Effector memory CD8-positive, alpha-beta T cell (primary cell): ENCODE data around the gene PLEKHA7.

ENCODE experiments used
- ATAC-seq: fragments of 150-1000 bp; cut with Tn5 transposase; replicated peaks from 2 replicates; pipeline ENCODE4 v1.10.0; 2021; ENCODE audit warnings: mild to moderate bottlenecking, moderate library complexity
- DNase-seq, 3 experiments: peaks; one replicate each; pipeline ENCODE4 v3.0.0; 2021
- H3K27ac Mint-ChIP-seq, 2 donors: one replicate each; pipeline ENCODE4 v1.8.0; 2022; ENCODE audit warnings: mild to moderate bottlenecking in 2 of 2, mixed read lengths in 2 of 2, moderate library complexity in 2 of 2
- H3K27me3 Mint-ChIP-seq, 2 donors: one replicate each; pipeline ENCODE4 v1.8.0; 2022; ENCODE audit warnings: mixed read lengths in 2 of 2
- H3K36me3 Mint-ChIP-seq: one replicate; pipeline ENCODE4 v1.8.0; 2022; ENCODE audit warnings: mild to moderate bottlenecking, moderate library complexity, mixed read lengths; ENCODE audit not compliant: insufficient read depth
- H3K4me1 Mint-ChIP-seq, 2 donors: one replicate each; pipeline ENCODE4 v1.8.0; 2022; ENCODE audit warnings: low read depth in 2 of 2, mixed read lengths in 2 of 2
- H3K4me3 Mint-ChIP-seq, 2 donors: one replicate each; pipeline ENCODE4 v1.8.0; 2022; ENCODE audit warnings: mild to moderate bottlenecking in 2 of 2, mixed read lengths in 2 of 2, moderate library complexity in 2 of 2
- H3K9me3 Mint-ChIP-seq, 2 donors: one replicate each; pipeline ENCODE4 v1.8.0; 2022; ENCODE audit warnings: mixed read lengths in 2 of 2

Gene PLEKHA7

GRCh38 chr11:16962146-16962545 lies 52.1 kb downstream of the PLEKHA7 start:
- Mint-ChIP-seq H3K4me3 (no peak overlapping the region), H3K36me3 (no peaks in the 10 kb centered on the region), H3K27me3 (no peaks in the 10 kb centered on the region), H3K27ac (no peak overlapping the region), H3K9me3 (no peaks in the 10 kb centered on the region), H3K4me1 (peaks cover 2 to 3% of the 10 kb centered on the region in 2 donors)
- no peak for ATAC-seq
- no peak for DNase-seq

DNA sequence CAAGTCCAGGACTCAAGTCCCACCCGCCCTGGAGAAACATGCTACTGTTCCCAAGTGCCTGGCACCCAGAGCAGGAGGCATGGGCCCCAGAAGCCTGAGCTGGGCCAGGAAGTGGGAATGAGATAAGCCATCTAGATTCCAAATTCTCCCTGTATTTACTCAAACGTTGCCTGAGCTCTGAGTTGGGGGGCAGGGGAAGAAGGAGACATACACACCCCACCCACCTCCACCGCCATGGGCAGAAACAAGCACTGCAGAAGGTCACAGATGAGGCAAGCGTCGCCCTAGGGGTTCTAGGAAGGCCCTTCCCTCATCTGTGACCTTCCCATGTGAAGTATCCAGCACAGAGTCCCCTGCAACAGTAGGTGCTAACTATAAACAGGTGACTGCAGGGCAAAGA lies 54.0 kb downstream of the PLEKHA7 start:
- DNase-seq (no peak), ATAC-seq (no peak)
- Mint-ChIP-seq H3K9me3 (no peaks in the 10 kb centered on the region), H3K36me3 (no peaks in the 10 kb centered on the region), H3K4me1 (peaks cover 3 to 5% of the 10 kb centered on the region in 2 donors), H3K27me3 (no peaks in the 10 kb centered on the region), H3K27ac (peak overlapping the region; percentile 80 to 81), H3K4me3 (no peak overlapping the region)

DNA sequence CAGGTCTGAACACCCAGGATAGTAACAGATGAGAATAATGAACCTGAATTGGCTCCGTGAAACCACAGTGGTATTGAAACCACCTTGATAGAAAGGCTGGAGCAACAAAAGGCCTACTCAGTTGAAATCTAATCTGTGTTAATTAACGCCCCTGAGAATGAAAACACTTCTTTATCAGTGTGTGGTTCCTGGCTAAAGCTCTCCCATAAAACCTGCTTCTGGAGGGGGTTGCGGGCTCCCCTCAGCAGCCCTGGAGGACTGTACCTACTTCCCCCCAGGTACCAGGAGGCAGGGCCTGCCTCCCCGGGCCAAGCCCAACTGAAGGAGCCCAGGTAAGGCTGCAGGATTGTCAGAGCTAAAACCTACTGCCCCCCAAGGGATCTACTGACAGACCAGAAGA lies 54.6 kb downstream of the PLEKHA7 start:
- Mint-ChIP-seq H3K36me3 (no peaks in the 10 kb centered on the region), H3K9me3 (no peaks in the 10 kb centered on the region), H3K4me1 (peaks cover 3 to 5% of the 10 kb centered on the region in 2 donors), H3K27ac (peak overlapping the region in 1 of 2 donors; percentile 80), H3K4me3 (no peak overlapping the region), H3K27me3 (no peaks in the 10 kb centered on the region)
- no peak for DNase-seq
- ATAC-seq: no peak

GRCh38 chr11:16958833-16959232 lies 55.4 kb downstream of the PLEKHA7 start:
- DNase-seq (no peak), ATAC-seq (peak; percentile 31)
- Mint-ChIP-seq H3K27me3 (no peaks in the 10 kb centered on the region), H3K9me3 (no peaks in the 10 kb centered on the region), H3K36me3 (no peaks in the 10 kb centered on the region), H3K4me1 (peaks cover 3 to 5% of the 10 kb centered on the region in 2 donors), H3K27ac (peak overlapping the region in 1 of 2 donors; percentile 80), H3K4me3 (no peak overlapping the region)

DNA sequence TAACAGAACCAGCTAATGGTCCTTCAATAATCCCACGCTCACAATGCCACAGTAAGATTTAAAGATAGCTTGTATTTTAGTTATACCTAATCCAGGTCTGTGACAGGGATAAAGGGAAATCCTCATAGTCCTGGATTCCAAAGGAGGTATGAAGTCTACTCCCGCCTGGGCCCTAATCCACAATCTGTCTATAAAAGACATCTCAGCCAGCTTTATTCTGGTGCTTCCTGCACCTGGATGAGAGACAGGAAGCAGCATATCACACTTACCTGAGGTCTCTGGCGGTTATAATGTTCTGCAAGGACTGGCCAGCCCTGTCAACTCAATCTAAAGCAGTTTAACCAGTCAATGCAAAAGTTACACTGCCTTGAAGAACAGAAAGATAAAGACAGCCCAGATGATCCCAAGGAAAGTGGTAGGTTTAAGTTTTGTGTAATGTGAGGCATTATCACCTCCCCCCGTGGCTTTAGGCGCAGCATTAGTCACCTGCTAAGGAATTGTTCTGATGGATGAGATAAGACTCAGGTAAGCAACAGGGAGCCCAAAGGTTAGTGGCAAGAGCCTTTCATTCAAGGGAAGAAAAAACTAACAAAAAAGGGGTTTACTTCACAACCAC lies 57.6 kb downstream of the PLEKHA7 start:
- Mint-ChIP-seq H3K9me3 (no peaks in the 10 kb centered on the region), H3K36me3 (no peaks in the 10 kb centered on the region), H3K4me1 (peaks cover 3 to 5% of the 10 kb centered on the region in 2 donors), H3K4me3 (no peak overlapping the region), H3K27me3 (no peaks in the 10 kb centered on the region), H3K27ac (no peak overlapping the region)
- DNase-seq (no peak), ATAC-seq (no peak)

DNA sequence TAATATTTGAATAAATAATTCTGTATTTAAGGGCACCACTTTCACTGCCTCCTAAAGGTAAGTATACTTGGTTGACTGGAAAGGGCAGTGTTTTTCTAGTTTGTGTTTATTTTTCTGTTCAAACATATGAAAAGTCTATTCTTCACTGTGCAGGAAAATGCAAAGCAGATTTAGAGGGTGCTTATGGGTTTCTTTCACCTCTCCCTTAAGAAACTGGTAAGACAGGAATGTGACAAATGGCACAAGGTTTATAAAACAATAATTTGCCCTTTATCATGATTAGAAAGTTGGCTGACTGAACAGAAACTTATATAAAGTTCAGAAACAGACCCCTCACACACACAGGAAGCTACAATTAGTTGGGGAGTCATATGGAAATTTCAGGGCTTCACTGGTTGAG lies 60.6 kb downstream of the PLEKHA7 start:
- Mint-ChIP-seq H3K4me1 (peaks cover 0 to 4% of the 10 kb centered on the region in 2 donors), H3K4me3 (no peak overlapping the region), H3K9me3 (no peaks in the 10 kb centered on the region), H3K27me3 (no peaks in the 10 kb centered on the region), H3K36me3 (no peaks in the 10 kb centered on the region), H3K27ac (no peak overlapping the region)
- DNase-seq: no peak
- no peak for ATAC-seq

- Mint-ChIP-seq H3K27ac (no peak overlapping the region), H3K4me1 (peaks cover 4 to 7% of the 10 kb centered on the region in 2 donors), H3K27me3 (no peaks in the 10 kb centered on the region), H3K36me3 (no peaks in the 10 kb centered on the region), H3K4me3 (no peak overlapping the region), H3K9me3 (no peaks in the 10 kb centered on the region)
- DNase-seq (no peak), ATAC-seq (no peak)
Measured at GRCh38 chr11:16946477-16947282, 67.5 kb downstream of the PLEKHA7 start.

- Mint-ChIP-seq H3K36me3 (no peaks in the 10 kb centered on the region), H3K27ac (peak overlapping the region in 1 of 2 donors; percentile 17), H3K4me1 (peaks cover 4 to 7% of the 10 kb centered on the region in 2 donors), H3K27me3 (no peaks in the 10 kb centered on the region), H3K4me3 (no peak overlapping the region), H3K9me3 (no peaks in the 10 kb centered on the region)
- DNase-seq (peak; percentile 14 to 38 (median 15)), ATAC-seq (peak; percentile 68)
Measured at GRCh38 chr11:16945671-16946469, 68.3 kb downstream of the PLEKHA7 start.

DNA sequence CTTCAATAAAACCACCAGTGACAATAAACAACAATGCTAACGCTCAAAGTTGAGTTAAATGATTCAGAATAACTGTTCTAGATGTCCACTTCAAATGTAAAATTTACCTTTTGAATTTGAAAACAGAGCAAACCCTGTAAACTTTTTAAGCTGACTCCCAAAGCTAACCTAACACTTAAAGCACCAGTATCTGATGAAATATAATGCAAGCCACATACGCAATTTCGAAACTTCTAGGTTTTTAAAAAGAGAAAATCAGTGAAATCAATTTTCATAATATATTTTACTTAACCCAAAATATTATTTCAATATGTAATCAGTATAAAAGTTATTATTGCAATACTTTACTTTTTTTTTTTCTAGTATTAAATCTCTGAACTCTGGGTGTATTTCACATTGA lies 71.3 kb downstream of the PLEKHA7 start:
- Mint-ChIP-seq H3K4me3 (no peak overlapping the region), H3K9me3 (no peaks in the 10 kb centered on the region), H3K27me3 (no peaks in the 10 kb centered on the region), H3K4me1 (peaks cover 4 to 5% of the 10 kb centered on the region in 2 donors), H3K36me3 (no peaks in the 10 kb centered on the region), H3K27ac (no peak overlapping the region)
- ATAC-seq (no peak), DNase-seq (no peak)

DNA sequence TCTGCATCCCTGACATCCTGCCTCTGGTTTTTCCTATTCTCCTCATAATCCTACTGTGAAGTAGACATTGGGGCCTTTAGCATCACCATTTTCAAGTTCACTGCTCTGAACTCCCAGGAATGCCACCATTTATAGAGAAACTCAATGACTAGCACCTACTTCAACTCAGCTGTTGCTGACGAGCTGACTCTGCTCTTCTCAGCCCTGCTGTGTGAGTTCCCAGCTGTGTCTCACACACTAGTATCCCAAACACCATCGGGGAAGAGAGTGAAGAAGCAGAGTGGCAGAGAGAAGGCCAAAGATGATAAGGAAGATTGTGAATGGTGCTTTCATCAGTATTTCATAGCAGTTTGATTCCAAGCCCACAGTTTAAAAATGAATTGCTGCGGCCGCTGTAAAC lies 71.9 kb downstream of the PLEKHA7 start:
- no peak overlapping the region for H3K27ac Mint-ChIP-seq
- DNase-seq (no peak), ATAC-seq (no peak)
- H3K36me3 Mint-ChIP-seq: no peaks in the 10 kb centered on the region
- H3K4me3 Mint-ChIP-seq: no peak overlapping the region
- H3K27me3 Mint-ChIP-seq: no peaks in the 10 kb centered on the region
- H3K9me3 Mint-ChIP-seq: no peaks in the 10 kb centered on the region
- peaks cover 4 to 5% of the 10 kb centered on the region in 2 donors for H3K4me1 Mint-ChIP-seq

DNA sequence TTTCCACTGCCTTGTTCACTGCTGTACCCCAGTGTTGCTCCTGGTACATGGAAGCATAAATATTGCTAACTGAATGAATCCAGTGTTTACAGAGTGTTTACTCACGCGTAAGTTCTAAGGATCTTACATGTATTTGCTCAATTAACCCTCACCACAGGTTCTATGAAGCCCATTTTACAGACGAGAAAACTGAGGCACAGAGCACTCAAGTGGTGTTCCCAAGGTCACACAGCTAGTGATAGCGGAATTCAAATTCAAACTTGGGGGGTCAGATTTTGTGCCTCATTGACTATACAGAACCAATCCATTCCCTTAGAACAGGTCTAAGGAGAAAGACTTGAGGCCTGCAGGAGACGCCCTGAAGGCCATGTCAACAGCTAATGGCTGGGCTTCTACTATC lies 72.3 kb downstream of the PLEKHA7 start:
- no peak overlapping the region for H3K27ac Mint-ChIP-seq
- ATAC-seq (no peak), DNase-seq (no peak)
- no peak overlapping the region for H3K4me3 Mint-ChIP-seq
- H3K36me3 Mint-ChIP-seq: no peaks in the 10 kb centered on the region
- H3K9me3 Mint-ChIP-seq: no peaks in the 10 kb centered on the region
- no peaks in the 10 kb centered on the region for H3K27me3 Mint-ChIP-seq
- peaks cover 4 to 5% of the 10 kb centered on the region in 2 donors for H3K4me1 Mint-ChIP-seq

DNA sequence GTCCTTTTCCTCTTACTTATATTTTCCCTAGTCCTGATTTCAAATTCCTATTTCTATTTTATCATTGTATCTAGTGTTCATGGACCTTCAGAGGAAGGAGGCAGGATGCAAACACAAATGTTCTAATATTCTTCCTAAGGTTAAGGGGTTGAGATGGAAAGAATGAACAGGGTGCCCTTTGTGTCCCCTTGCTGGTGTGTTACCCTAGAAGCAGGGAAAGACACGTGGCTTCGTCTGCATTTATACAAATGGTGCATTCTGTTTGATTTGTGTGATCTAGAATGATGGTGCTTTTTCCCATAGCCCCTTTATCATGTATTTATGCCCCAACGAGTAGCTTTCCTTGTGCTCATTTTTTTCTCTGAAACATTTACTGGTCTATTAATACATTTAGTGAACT lies 76.2 kb downstream of the PLEKHA7 start:
- no peaks in the 10 kb centered on the region for H3K4me1 Mint-ChIP-seq
- peaks cover 2% of the 10 kb centered on the region for H3K36me3 Mint-ChIP-seq
- ATAC-seq (no peak), DNase-seq (no peak)
- H3K4me3 Mint-ChIP-seq: no peak overlapping the region
- H3K27ac Mint-ChIP-seq: no peak overlapping the region
- no peaks in the 10 kb centered on the region for H3K9me3 Mint-ChIP-seq
- peaks cover 8% of the 10 kb centered on the region in 2 donors for H3K27me3 Mint-ChIP-seq

DNA sequence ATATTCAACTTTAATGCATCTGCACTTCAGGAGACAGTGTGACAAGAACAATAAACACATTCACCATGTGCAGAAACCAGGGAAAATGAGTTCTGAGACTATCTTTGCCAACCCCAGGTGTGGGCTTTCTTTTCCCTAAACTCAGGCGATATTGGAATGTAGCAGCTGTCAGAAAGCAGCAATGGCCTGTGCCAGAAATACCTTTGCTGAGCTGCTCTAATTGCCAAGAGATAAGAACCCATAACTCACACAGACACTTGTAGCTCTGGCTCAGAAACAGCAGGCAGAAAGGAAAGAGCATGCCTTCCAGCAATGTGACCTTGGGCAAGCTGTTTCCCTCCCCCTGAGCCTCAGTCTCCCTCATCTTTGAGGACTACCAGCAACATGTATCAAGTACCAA lies 77.6 kb downstream of the PLEKHA7 start:
- H3K9me3 Mint-ChIP-seq: no peaks in the 10 kb centered on the region
- no peak for DNase-seq
- no peak overlapping the region for H3K4me3 Mint-ChIP-seq
- ATAC-seq: no peak
- peaks cover 2% of the 10 kb centered on the region for H3K36me3 Mint-ChIP-seq
- H3K4me1 Mint-ChIP-seq: no peaks in the 10 kb centered on the region
- no peak overlapping the region for H3K27ac Mint-ChIP-seq
- H3K27me3 Mint-ChIP-seq: peaks cover 10 to 15% of the 10 kb centered on the region in 2 donors
